MCF 10A (cell line): ENCODE measurements around the gene STPG1. TPM values are rescaled to one million over a fixed set of nuclear protein-coding genes. Genes with fewer than 3 reads are reported as not detected.

ENCODE experiments used
- total RNA-seq: library from RNA; stranded (reverse); gene quantifications from 2 replicates; pipeline ENCODE4 v1.2.3, GENCODE V29; 2022

Gene STPG1
- total RNA-seq, 1 experiment from 2014 or later: 19.7 TPM

Other genes starting within 250 kb of the STPG1 start
- gene IFNLR1, start 226.5 kb downstream of the STPG1 start, total RNA-seq: 0.12 and 0.19 TPM in 2 replicates
- gene GRHL3, start 94.4 kb downstream of the STPG1 start, total RNA-seq: 4.7 and 8.9 TPM in 2 replicates
- gene NIPAL3, start 2.0 kb upstream of the STPG1 start, total RNA-seq: 47.7 and 55.8 TPM in 2 replicates
- 6.1 and 7.1 TPM in 2 replicates for gene RCAN3, start 89.1 kb upstream of the STPG1 start, total RNA-seq
- gene NCMAP, start 142.3 kb upstream of the STPG1 start, total RNA-seq: not detected in 2 replicates
- gene SRRM1, start 229.5 kb upstream of the STPG1 start, total RNA-seq: 154 and 171 TPM in 2 replicates